H1 (cell line): ENCODE measurements around the gene FRMD3. TPM values are rescaled to one million over a fixed set of nuclear protein-coding genes. Genes with fewer than 3 reads are reported as not detected.

Experiments
- SUZ12 ChIP-seq: fragments of 200-600 bp; sonication (generic); IDR thresholded peaks from 2 replicates; pipeline ENCODE4 v1.6.1; 2012; ENCODE audit warnings: mild to moderate bottlenecking, inconsistent platforms, low read length, moderate library complexity, mixed read lengths
- polyA plus RNA-seq, 7 experiments: library from polyadenylated mRNA; depleted of rRNA in 3 of 7; stranded (reverse) in 5 of 7; unstranded in 2 of 7; fragments of >200 nt in 5 of 7; fragments of 200-250 nt in 2 of 7; gene quantifications; 1 replicate in 5 of 7; 2 replicates in 1 of 7; 4 replicates in 1 of 7; pipeline versions ENCODE4 v1.2.1 to v1.2.3, GENCODE V29; 2011 to 2013; ENCODE audit warnings: missing spikeins in 2 of 7, mixed read lengths in 2 of 7
- total RNA-seq: library from RNA; stranded (reverse); fragmentation: NEBNext Ultra II Directional; extraction: Animal tissue kit (Norgen Biotek cat#: 25700); gene quantifications from 2 replicates; pipeline ENCODE4 v1.2.1, GENCODE V29; 2021

FRMD3 gene
- total and polyA plus RNA-seq, 2 of the 8 experiments (the other 6 are each of a cell fraction or from before 2014, with no cell fraction given) = 0.15 to 1.4 TPM

DNA sequence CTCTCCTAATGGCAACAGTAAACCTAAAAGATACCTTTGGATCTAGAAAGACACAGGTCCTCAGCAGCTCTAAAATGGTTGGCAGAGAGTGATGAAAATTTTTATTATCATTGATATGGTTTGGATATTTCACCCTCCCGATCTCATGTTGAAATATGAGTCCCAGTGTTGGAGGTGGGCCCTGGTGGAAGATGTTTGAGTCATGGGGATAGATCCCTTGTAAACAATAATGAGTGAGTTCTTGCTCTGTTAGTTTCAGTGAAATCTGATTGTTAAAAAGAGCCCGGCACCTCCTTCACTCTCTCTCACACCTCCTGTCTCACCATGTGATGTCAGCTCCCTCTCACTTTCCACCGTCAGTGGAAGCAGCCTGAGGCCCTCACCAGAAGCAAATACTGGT lies 117.7 kb downstream of the FRMD3 start (continued):
- TF ChIP-seq SUZ12 = no peak
